Measurements from ENCODE around the gene ZSCAN23. TPM values are rescaled to one million over a fixed set of nuclear protein-coding genes. Genes with fewer than 3 reads are reported as not detected.

ZSCAN23 gene
- polyA plus RNA-seq, 2 of the 4 experiments (the other 2 are of a cell fraction): not detected

DNA sequence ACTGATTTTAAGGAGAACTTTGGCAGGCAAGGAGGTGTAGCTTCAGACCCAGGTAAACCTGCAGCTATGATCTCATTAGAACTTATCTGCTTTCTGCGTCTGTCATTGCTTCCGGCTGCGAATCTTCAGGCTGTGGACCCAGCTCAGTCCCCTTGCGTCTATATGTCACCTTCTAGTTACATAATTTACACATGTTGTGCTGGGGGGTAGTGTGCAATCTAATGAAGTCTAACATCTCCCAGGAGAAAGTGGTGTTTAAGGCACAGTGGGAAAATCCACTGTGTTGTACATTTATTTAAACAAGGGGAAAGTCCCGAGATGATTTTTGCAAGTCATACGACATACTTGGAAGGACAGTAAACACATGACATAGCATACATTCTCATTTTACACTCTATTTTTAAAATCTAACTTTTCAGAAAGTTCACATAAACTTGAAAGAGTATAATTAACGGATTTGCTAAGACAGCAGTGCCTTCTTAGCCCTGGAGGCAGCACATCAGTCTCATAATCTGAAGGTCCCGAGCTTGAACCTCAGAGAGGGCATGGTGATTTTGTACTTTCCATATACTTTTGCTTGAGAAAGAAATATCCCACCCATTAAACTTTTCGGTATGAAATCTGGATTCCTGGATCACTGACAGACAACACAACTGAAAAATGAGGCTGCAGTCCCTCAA lies 37.1 kb upstream of the ZSCAN23 start:
- no peak overlapping the region for H3K4me2 ChIP-seq
- FAIRE-seq: no peak
- TF ChIP-seq TFCP2L1 (CRISPR knock-in tag; IDR thresholded peaks at IDR 0.05) (no peak), RAD21 (conservative IDR thresholded peaks at IDR 0.05 in 1 of 2, IDR thresholded peaks at IDR 0.05 in 1 of 2) (no peak), KDM1A (IDR thresholded peaks at IDR 0.05; ENCODE audit: low read depth) (no peak), HOXB5 (CRISPR knock-in tag; IDR thresholded peaks at IDR 0.05) (no peak), JUN (IDR thresholded peaks at IDR 0.05) (no peak), HES2 (IDR thresholded peaks at IDR 0.05) (no peak), NFE2L2 (conservative IDR thresholded peaks at IDR 0.05; ENCODE audit: low read length) (0 out of 2 replicates have a peak, but pooled peaks have one; percentile 27), NR3C1 (IDR thresholded peaks at IDR 0.05) (no peak)
- no peak for DNase-seq (ENCODE audit: low read depth in 1 of 2, low spot score in 1 of 2)
- POLR2A ChIA-PET: no interaction called here
- no peak overlapping the region for H3K27ac ChIP-seq
- CTCF ChIA-PET: no interaction called here
- 40% methylated on average over 9 of the region's 9 CpGs for WGBS (ENCODE audit: missing lambda C conversion rate)
- H3K4me3 ChIP-seq: no peak overlapping the region
- ATAC-seq: no peak
- H3K9me3 ChIP-seq: no peaks in the 10 kb centered on the region
- H3K4me1 ChIP-seq: no peaks in the 10 kb centered on the region

DNA sequence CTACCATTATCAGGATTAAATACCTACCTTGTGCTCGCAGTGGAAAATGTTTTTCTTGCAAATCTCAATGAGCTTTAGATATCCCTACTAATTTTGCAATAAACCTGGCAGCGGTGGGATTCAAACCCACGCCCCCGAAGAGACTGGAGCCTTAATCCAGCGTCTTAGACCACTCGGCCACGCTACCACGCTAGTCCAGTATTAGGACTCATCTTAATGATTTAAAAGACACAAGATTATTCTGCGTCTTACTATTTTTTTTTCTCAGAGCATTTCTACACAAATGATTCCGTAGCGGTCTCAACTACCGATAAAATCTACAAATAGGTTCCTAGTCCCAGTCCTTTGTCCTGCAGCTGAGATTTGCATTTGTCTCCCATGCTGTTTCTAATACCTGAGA lies 35.2 kb upstream of the ZSCAN23 start:
- Histone ChIP-seq H3K4me3 (no peak overlapping the region), H3K4me2 (no peak overlapping the region), H3K9me3 (no peaks in the 10 kb centered on the region), H3K4me1 (no peaks in the 10 kb centered on the region), H3K27ac (no peak overlapping the region)
- FAIRE-seq (no peak), ATAC-seq (no peak), DNase-seq (ENCODE audit: low read depth in 1 of 2, low spot score in 1 of 2) (no peak)
- WGBS (ENCODE audit: missing lambda C conversion rate): 76% methylated on average over 12 of the region's 12 CpGs
- POLR2A ChIA-PET: no interaction called here
- TF ChIP-seq MAX (IDR thresholded peaks at IDR 0.05) (no peak), ELK1 (IDR thresholded peaks at IDR 0.05; ENCODE audit: low read depth, low read length) (no peak), RARB (CRISPR knock-in tag; IDR thresholded peaks at IDR 0.05) (no peak), FOXS1 (CRISPR knock-in tag; IDR thresholded peaks at IDR 0.05) (no peak)
- CTCF ChIA-PET: interaction anchor here (0.6 kb wide), 1 partner anchor 16 kb away, joined by 3 read pairs; no protein-coding TSS in a partner anchor

DNA sequence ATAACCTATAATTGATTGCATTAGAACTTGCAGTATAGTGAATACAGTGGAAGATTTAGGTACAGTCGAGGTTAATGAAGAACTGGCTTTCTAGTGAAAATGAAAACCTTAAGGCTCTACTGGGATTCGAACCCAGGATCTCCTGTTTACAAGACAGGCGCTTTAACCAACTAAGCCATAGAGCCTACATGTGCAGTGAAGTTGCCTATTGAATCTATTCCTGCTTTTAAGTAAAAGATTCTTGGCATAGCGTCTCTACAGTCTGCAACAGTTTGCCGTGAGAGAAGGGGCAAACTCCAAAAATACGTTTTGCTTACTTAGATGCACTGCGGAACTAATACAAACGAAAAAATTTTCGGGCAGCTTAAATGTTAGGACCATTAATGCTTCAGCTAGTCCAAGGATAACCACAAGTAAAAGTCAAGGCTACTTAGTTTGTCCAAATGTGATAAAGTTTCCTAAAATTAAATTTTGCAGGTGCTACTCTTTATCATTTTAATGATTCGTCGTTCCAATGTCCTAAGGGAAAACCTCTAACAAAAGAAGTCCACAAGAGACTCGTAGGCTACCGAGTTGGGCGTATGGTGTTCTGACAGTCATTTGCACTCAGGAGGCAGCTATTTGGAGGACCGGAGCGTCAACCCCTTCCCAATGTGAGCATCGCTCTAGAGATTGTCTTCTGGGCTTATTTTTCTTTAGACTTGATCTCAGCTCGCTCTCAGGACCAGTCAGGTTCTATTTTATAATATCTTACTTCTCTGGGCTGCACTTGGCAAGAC lies 31.3 kb upstream of the ZSCAN23 start:
- peak; percentile 96 to 98 for ATAC-seq
- Histone ChIP-seq H3K4me1 (no peaks in the 10 kb centered on the region), H3K27ac (no peak overlapping the region), H3K4me3 (peak overlapping the region; percentile 55), H3K9me3 (no peaks in the 10 kb centered on the region), H3K4me2 (peak overlapping the region; percentile 80)
- 2% methylated on average over 18 of the region's 18 CpGs for WGBS (ENCODE audit: missing lambda C conversion rate)
- CTCF ChIA-PET: interaction anchor here (1.0 to 1.7 kb wide), 2 partner anchors 119 to 210 kb away, joined by 3 to 4 read pairs; no protein-coding TSS in a partner anchor
- POLR2A ChIA-PET: interaction anchor here (1.0 to 2.6 kb wide), 2 partner anchors 14 to 113 kb away, joined by 3 to 14 read pairs; a partner anchor contains a TSS
- FAIRE-seq: no peak
- peak; percentile 38 to 86 for DNase-seq (ENCODE audit: low read depth in 1 of 2, low spot score in 1 of 2)
- TF ChIP-seq ELK1 (IDR thresholded peaks at IDR 0.05; ENCODE audit: low read depth, low read length) (no peak), ZSCAN20 (CRISPR knock-in tag; IDR thresholded peaks at IDR 0.05) (no peak), CBX2 (IDR thresholded peaks at IDR 0.05; ENCODE audit: borderline replicate concordance, low read depth) (no peak), NPAS2 (CRISPR knock-in tag; IDR thresholded peaks at IDR 0.05; ENCODE audit: borderline replicate concordance) (no peak), NR3C1 (IDR thresholded peaks at IDR 0.05) (no peak), RFX5 (IDR thresholded peaks at IDR 0.05) (no peak), SREBF2 (IDR thresholded peaks at IDR 0.05) (peak; percentile 59), POLR2A (IDR thresholded peaks at IDR 0.05; ENCODE audit: low read length) (no peak), REST (IDR thresholded peaks at IDR 0.05) (no peak), HEYL (CRISPR knock-in tag; IDR thresholded peaks at IDR 0.05) (no peak), CEBPB (IDR thresholded peaks at IDR 0.05) (peak in 1 of 2 experiments; percentile 23; a peak in 1 of 4 replicates), HDAC2 (IDR thresholded peaks at IDR 0.05) (no peak), KDM5A (IDR thresholded peaks at IDR 0.05) (no peak), TFCP2L1 (CRISPR knock-in tag; IDR thresholded peaks at IDR 0.05) (no peak)
- TF ChIP-seq, protein P1, sequence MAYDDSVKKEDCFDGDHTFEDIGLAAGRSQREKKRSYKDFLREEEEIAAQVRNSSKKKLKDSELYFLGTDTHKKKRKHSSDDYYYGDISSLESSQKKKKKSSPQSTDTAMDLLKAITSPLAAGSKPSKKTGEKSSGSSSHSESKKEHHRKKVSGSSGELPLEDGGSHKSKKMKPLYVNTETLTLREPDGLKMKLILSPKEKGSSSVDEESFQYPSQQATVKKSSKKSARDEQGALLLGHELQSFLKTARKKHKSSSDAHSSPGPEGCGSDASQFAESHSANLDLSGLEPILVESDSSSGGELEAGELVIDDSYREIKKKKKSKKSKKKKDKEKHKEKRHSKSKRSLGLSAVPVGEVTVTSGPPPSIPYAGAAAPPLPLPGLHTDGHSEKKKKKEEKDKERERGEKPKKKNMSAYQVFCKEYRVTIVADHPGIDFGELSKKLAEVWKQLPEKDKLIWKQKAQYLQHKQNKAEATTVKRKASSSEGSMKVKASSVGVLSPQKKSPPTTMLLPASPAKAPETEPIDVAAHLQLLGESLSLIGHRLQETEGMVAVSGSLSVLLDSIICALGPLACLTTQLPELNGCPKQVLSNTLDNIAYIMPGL (CRISPR knock-in tag; IDR thresholded peaks at IDR 0.05; ENCODE audit: borderline replicate concordance): peak; percentile 81; the same call in 1 of the 2 replicates
